Measurements from ENCODE around the gene C1orf226. TPM values are rescaled to one million over a fixed set of nuclear protein-coding genes. Genes with fewer than 3 reads are reported as not detected.

The C1orf226 gene
- total and polyA plus RNA-seq, 2 experiments from 2014 or later = 2.7 to 12.5 TPM

GRCh38 chr1:162385702-162386101, 4.2 kb downstream of the C1orf226 start:
- Histone ChIP-seq H3K4me1 (ENCODE audit: insufficient read depth) (no peaks in the 10 kb centered on the region), H3K4me3 (no peak overlapping the region), H4K20me1 (replicated peaks; ENCODE audit: insufficient read depth) (no peaks in the 10 kb centered on the region), H3K27ac (ENCODE audit: low read depth) (no peak overlapping the region), H2AFZ (no peak overlapping the region), H3K9me2 (ENCODE audit: insufficient read depth) (no peaks in the 10 kb centered on the region), H3K36me3 (ENCODE audit: insufficient read depth) (no peaks in the 10 kb centered on the region), H3F3A (replicated peaks; ENCODE audit: low read depth) (no peaks in the 10 kb centered on the region), H3K4me2 (no peak overlapping the region), H3K27me3 (ENCODE audit: insufficient read depth) (no peaks in the 10 kb centered on the region), H3K79me2 (replicated peaks; ENCODE audit: insufficient read depth) (no peaks in the 10 kb centered on the region)
- Mint-ChIP-seq H3K27ac (no peak overlapping the region), H3K27me3 (ENCODE audit: insufficient read depth, low read depth, poor library complexity) (peaks cover 29% of the 10 kb centered on the region), H3K4me1 (peaks cover 29% of the 10 kb centered on the region), H3K36me3 (ENCODE audit: low read depth) (peaks cover 26% of the 10 kb centered on the region), H3K4me3 (no peak overlapping the region), H3K9me3 (no peaks in the 10 kb centered on the region)
- no peak for ATAC-seq
- no peak for DNase-seq (ENCODE audit: low spot score)
- TF ChIP-seq ZNF462 (CRISPR knock-in tag; IDR thresholded peaks at IDR 0.05) (no peak), REST (IDR thresholded peaks at IDR 0.05; ENCODE audit: unreplicated experiment) (no peak), EZH2 (IDR thresholded peaks at IDR 0.05; ENCODE audit: low read depth, unreplicated experiment) (no peak), CTCF (conservative IDR thresholded peaks at IDR 0.05; ENCODE audit: low read depth in 2 of 2) (no peak), POLR2AphosphoS5 (IDR thresholded peaks at IDR 0.05; ENCODE audit: low read depth) (no peak), ZNF114 (CRISPR knock-in tag; IDR thresholded peaks at IDR 0.05) (no peak), CREB1 (CRISPR knock-in tag; IDR thresholded peaks at IDR 0.05; ENCODE audit: low read depth) (no peak), ETS1 (IDR thresholded peaks at IDR 0.05) (no peak), STAT1 (IDR thresholded peaks at IDR 0.05; ENCODE audit: unreplicated experiment) (no peak), ZNF331 (CRISPR knock-in tag; IDR thresholded peaks at IDR 0.05; ENCODE audit: low read depth) (no peak), EZH2phosphoT487 (IDR thresholded peaks at IDR 0.05; ENCODE audit: unreplicated experiment) (no peak), JUNB (IDR thresholded peaks at IDR 0.05; ENCODE audit: unreplicated experiment) (no peak)
